ENCODE measurements around the gene RHBDD2.

GRCh38 chr7:75909521-75910132, 30.8 kb downstream of the RHBDD2 start:
- TF ChIP-seq EZH2phosphoT487 (IDR thresholded peaks at IDR 0.05; ENCODE audit: insufficient read depth, low read depth) (no peak), EZH2 (IDR thresholded peaks at IDR 0.05; ENCODE audit: insufficient read depth, poor library complexity, severe bottlenecking) (no peak)

Data from GM23248 (cell line).